AG04450 (cell line): ENCODE measurements around the gene LACTBL1. TPM values are rescaled to one million over a fixed set of nuclear protein-coding genes. Genes with fewer than 3 reads are reported as not detected.

Source experiments
- CTCF ChIA-PET: fragments of 300-600, 350-600 bp; formaldehyde crosslinking; extraction: SDS; loops from one replicate; lab custom pipeline; 2022; ENCODE audit warnings: antibody characterized with exemption, inconsistent platforms; lab: Charles Lee
- POLR2A ChIA-PET: fragments of 350-600 bp; formaldehyde crosslinking; extraction: SDS; loops from one replicate; lab custom pipeline; 2021; ENCODE audit warnings: antibody characterized with exemption, inconsistent platforms; lab: Yijun Ruan, JAX
- DNase-seq: peaks from one replicate; pipeline ENCODE4 v3.0.0-alpha.2; 2011; ENCODE audit warnings: low read depth, low spot score
- H3K27ac ChIP-seq: one replicate; pipeline ENCODE4 v1.5.1; 2012; ENCODE audit warnings: low read depth, low read length, control low read depth
- H3K27me3 ChIP-seq: one replicate; pipeline ENCODE4 v1.6.0; 2012; ENCODE audit warnings: low read length; ENCODE audit not compliant: control insufficient read depth, insufficient read depth
- H3K4me3 ChIP-seq: 2 replicates; pipeline ENCODE4 v1.5.1; 2011; ENCODE audit warnings: mild to moderate bottlenecking, low read depth, low read length, control low read depth
- H3K9me3 ChIP-seq: 2 replicates; pipeline ENCODE4 v1.5.1; 2012; ENCODE audit warnings: low read length; ENCODE audit not compliant: control insufficient read depth, insufficient read depth
- polyA minus RNA-seq: library from RNA; depleted of rRNA, polyadenylated mRNA; stranded (reverse); fragments of >200 nt; gene quantifications from 2 replicates; pipeline ENCODE4 v1.2.3, GENCODE V29; 2011; rRNA and poly(A)+ RNA removed
- polyA plus RNA-seq: library from polyadenylated mRNA; depleted of rRNA; stranded (reverse); fragments of >200 nt; gene quantifications from 2 replicates; pipeline ENCODE4 v1.2.3, GENCODE V29; 2011; rRNA removed
- TF ChIP-seq, protein P1 (sequence below): IDR thresholded peaks from 2 replicates; pipeline ENCODE4 v1.5.1; 2011; ENCODE audit warnings: low read depth, low read length, control low read depth, inconsistent platforms

Gene LACTBL1, protein sequence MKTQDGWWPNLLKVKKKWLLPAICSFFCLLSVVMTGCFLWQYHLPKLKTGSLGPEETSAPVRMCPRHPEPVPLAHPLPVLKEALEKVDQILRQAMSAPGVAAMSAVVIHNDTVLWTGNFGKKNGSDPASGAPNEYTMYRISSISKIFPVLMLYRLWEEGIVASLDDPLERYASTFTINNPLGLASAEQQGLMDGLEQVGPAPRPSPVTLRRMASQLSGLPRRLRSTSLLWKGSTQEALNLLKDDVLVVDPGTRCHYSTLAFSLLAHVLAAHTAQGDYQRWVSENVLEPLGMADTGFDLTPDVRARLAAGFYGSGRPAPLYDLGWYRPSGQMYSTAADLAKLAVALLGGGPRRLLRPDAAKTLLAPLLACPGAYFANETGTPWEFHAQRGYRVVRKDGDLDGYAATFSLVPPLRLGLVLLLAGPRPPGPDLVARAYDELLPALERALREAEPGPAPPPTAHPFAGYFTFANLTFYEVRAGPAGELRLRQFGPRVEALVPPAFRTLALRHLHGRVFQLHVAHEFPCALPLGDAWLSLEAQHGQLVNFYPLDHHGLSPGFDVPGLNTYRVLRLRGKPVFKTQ
- polyA plus RNA-seq (not detected in 2 replicates), polyA minus RNA-seq (not detected in 2 replicates)

DNA sequence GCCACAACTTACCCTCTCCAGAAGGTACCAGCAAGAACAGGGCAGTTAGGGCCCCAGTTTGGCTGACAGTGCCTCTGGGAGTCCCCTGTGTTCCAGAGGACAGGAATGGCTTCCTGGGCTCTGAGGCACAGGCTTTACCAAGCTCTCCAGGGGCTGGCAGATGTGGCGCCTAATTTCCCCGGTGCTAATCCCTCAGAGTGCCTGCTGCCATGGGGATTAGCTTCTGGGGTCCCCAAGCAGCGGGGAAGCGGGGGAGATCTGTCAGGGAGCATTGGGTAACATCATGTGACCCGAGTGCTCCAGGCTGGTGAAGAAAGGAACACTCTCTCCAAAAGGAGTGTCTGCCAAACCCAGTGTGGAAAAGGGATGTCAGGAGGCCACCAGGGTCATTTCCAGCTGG lies at the start of gene LACTBL1:
Gene LACTBL1 (minus strand): TSS at position 107 of the 400 bp plus-strand sequence. CDS start 550 bp downstream, outside the sequence.
- POLR2A ChIA-PET: no interaction called here
- CTCF ChIA-PET: interaction anchor here (2.3 kb wide), 1 partner anchor 268 kb away, joined by 7 read pairs; no protein-coding TSS in a partner anchor
- Histone ChIP-seq H3K27ac (no peak within 1 kb of the TSS), H3K27me3 (peaks cover 26% of the 10 kb centered on the region), H3K4me3 (no peak within 1 kb of the TSS), H3K9me3 (no peaks in the 10 kb centered on the region)
- TF ChIP-seq, protein P1, sequence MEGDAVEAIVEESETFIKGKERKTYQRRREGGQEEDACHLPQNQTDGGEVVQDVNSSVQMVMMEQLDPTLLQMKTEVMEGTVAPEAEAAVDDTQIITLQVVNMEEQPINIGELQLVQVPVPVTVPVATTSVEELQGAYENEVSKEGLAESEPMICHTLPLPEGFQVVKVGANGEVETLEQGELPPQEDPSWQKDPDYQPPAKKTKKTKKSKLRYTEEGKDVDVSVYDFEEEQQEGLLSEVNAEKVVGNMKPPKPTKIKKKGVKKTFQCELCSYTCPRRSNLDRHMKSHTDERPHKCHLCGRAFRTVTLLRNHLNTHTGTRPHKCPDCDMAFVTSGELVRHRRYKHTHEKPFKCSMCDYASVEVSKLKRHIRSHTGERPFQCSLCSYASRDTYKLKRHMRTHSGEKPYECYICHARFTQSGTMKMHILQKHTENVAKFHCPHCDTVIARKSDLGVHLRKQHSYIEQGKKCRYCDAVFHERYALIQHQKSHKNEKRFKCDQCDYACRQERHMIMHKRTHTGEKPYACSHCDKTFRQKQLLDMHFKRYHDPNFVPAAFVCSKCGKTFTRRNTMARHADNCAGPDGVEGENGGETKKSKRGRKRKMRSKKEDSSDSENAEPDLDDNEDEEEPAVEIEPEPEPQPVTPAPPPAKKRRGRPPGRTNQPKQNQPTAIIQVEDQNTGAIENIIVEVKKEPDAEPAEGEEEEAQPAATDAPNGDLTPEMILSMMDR: no peak
- no peak for DNase-seq

DNA sequence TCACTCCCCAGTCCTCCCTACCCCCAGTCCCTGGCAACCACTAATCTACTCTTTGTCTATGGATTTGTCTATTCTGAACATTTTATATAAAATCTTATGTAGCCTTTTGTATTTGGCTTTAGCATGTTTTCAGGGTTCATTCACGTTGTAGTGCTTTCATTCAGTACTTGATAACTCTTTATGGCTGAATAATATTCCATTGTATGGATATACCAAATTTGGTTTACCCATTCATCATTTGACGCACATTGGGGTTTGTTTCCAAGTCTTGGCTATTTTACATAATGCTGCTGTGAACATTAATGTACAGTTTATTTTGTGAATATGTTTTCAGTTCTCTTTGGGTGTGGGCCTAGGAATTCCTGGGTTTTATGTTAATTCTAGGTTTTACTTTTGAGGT lies 49.2 kb upstream of the LACTBL1 start:
- no peak overlapping the region for H3K27ac ChIP-seq
- no peak overlapping the region for H3K4me3 ChIP-seq
- no peaks in the 10 kb centered on the region for H3K27me3 ChIP-seq
- H3K9me3 ChIP-seq: no peaks in the 10 kb centered on the region; the same call in 1 of the 2 replicates
- no peak for DNase-seq
- ChIA-PET CTCF (no interaction called here), POLR2A (no interaction called here)
- TF ChIP-seq, protein P1: no peak

DNA sequence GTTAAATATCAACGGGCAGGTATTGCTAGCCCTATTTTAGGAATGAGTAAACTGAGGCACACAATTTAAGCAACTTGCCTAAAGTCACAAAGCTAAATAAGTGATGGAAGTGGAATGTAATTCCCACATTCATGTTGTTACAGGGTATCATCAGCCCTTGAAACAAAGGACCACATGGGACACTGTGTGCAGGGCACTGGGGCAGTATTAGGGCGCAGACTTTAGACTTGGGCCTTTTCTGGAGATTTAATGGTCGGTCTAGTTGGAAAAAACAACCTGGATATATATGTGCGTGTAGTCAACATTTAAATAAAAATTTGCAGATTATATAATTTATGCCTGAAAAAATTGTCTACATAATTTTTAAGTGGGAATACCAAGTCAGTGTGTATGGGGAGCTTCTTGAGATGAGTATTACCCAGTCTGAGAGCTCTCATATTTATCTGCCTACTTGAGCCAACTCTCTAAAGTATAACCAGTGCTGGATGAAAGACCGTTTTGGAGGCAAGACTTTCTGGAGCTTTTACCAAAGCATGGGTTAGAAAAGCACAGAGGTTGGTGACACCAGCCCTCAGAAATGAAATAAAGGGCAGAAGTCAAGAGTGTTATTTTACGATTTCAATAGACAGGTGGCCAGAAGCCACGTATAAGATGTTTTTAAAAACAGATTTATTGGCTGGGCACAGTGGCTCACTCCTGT lies 48.2 kb upstream of the LACTBL1 start:
- CTCF ChIA-PET: interaction anchor here (0.6 to 0.7 kb wide), 3 partner anchors 17 to 164 kb away, joined by 3 to 12 read pairs (median 3); no protein-coding TSS in a partner anchor
- DNase-seq: no peak
- POLR2A ChIA-PET: interaction anchor here (0.5 to 0.7 kb wide), 2 partner anchors 164 to 186 kb away, joined by 3 to 8 read pairs; no protein-coding TSS in a partner anchor
- no peaks in the 10 kb centered on the region; the same call in 1 of the 2 replicates for H3K9me3 ChIP-seq
- no peak overlapping the region for H3K27ac ChIP-seq
- no peaks in the 10 kb centered on the region for H3K27me3 ChIP-seq
- H3K4me3 ChIP-seq: peak overlapping the region; percentile 86
- TF ChIP-seq, protein P1: no peak

DNA sequence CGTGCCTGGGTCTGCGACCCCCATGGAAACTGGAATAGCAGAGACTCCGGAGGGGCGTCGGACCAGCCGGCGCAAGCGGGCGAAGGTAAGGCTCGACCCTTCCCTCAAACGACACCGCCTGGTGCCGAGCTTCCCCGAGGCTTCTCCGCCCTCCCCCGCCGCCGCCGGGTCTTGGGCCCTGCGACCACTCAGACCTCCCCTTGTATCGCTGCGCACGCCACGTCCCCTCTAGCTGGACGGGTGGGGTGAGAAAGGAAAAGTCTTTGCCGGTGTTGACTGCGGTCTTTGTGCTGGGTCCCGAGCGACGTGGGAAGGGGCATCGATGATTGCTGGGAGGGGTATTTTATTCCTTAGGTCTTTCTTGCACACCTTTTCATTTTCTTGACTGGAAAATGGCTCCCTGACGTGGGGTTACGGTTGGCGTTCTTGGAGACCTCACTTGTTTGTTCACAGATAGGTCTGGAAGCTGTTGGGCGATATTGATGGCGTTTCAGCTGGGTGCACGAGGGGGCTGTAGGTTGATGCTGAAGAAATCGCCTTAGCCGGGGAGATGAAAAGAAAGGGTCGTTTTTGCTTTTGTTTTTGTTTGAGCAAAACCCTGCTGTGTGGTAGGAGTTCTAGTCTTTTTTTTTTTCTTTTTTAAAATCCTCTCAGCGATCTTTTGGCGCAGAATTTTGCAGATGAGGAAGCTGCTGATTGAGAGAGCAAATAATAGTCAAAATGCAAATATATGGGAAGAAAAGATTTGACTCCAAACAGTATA lies 47.4 kb upstream of the LACTBL1 start:
- H3K27me3 ChIP-seq: no peaks in the 10 kb centered on the region
- H3K9me3 ChIP-seq: no peaks in the 10 kb centered on the region; the same call in 1 of the 2 replicates
- ChIA-PET CTCF (interaction anchor here (0.6 to 0.7 kb wide), 4 partner anchors 18 to 358 kb away, joined by 3 to 12 read pairs (median 3); no protein-coding TSS in a partner anchor), POLR2A (interaction anchor here (0.5 to 1.5 kb wide), 5 partner anchors 18 to 187 kb away, joined by 3 to 8 read pairs (median 4); no protein-coding TSS in a partner anchor)
- peak overlapping the region; percentile 86 for H3K4me3 ChIP-seq
- DNase-seq: no peak
- peak overlapping the region; percentile 55 for H3K27ac ChIP-seq
- TF ChIP-seq, protein P1: no peak
